Spleen (tissue), 11 donors: ENCODE data around the gene DUSP22. TPM values are rescaled to one million over a fixed set of nuclear protein-coding genes. Genes with fewer than 3 reads are reported as not detected.

Experiments used
- DNase-seq: peaks from one replicate; pipeline ENCODE4 v3.0.0-alpha.2; 2020
- H3K27ac ChIP-seq, 8 donors: fragments of 200-600 bp; sonication (generic) in 7 of 8; 1 replicate in 4 of 8; 2 replicates in 4 of 8; pipeline versions ENCODE4 v1.5.0 to v1.8.0; 2016 to 2021; ENCODE audit warnings: inconsistent platforms in 4 of 8, mild to moderate bottlenecking in 4 of 8, moderate library complexity in 1 of 8
- H3K27me3 ChIP-seq, 7 donors: fragments of 200-600 bp; sonication (generic) in 6 of 7; replicated peaks in 1 of 7; 1 replicate in 4 of 7; 2 replicates in 3 of 7; pipeline versions ENCODE4 v1.5.0 to v1.8.0; 2016 to 2021; ENCODE audit warnings: inconsistent platforms in 3 of 7, mild to moderate bottlenecking in 1 of 7
- H3K36me3 ChIP-seq, 6 donors: fragments of 200-600 bp; sonication (generic) in 5 of 6; 1 replicate in 4 of 6; 2 replicates in 2 of 6; pipeline versions ENCODE4 v1.5.0 to v1.8.0; 2016 to 2021; ENCODE audit warnings: inconsistent platforms in 2 of 6
- H3K4me1 ChIP-seq, 6 donors: fragments of 200-600 bp; sonication (generic) in 5 of 6; 1 replicate in 3 of 6; 2 replicates in 3 of 6; pipeline versions ENCODE4 v1.5.0 to v1.8.0; 2016 to 2021; ENCODE audit warnings: inconsistent platforms in 3 of 6
- H3K4me3 ChIP-seq, 8 donors: fragments of 200-600 bp; sonication (generic) in 7 of 8; 1 replicate in 4 of 8; 2 replicates in 4 of 8; pipeline versions ENCODE4 v1.5.0 to v1.8.0; 2016 to 2021; ENCODE audit warnings: inconsistent platforms in 4 of 8, mild to moderate bottlenecking in 4 of 8, moderate library complexity in 2 of 8
- H3K9me3 ChIP-seq, 8 donors: fragments of 200-600 bp; sonication (generic) in 7 of 8; 1 replicate in 4 of 8; 2 replicates in 4 of 8; pipeline versions ENCODE4 v1.5.0 to v1.8.0; 2016 to 2021; ENCODE audit warnings: inconsistent platforms in 4 of 8
- POLR2A ChIP-seq, 3 donors: fragments of 450-650 bp; IDR thresholded peaks; one replicate each; pipeline ENCODE4 v1.5.1; 2017; ENCODE audit warnings: antibody characterized with exemption in 3 of 3, mild to moderate bottlenecking in 1 of 3
- POLR2AphosphoS5 ChIP-seq, 3 donors: sonication (generic); formaldehyde crosslinking; IDR thresholded peaks; one replicate each; pipeline ENCODE4 v1.5.1; 2017; ENCODE audit warnings: antibody characterized with exemption in 3 of 3
- WGBS, 5 donors: extraction: QIAGEN DNeasy Blood & Tissue Kit in 3 of 5; methylation state at CpG; one replicate each; pipeline versions ENCODE4 v1.1.5 to v1.1.7; 2013 to 2018; 5-methylcytosine and 5-hydroxymethylcytosine counted together
- intact Hi-C: fragments of 100-400 bp; cut with DNase I; formaldehyde crosslinking; loops from one replicate; pipeline ENCODE4 v1.15.0; 2023; ENCODE audit warnings: low total_unique reads
- polyA plus RNA-seq, 3 donors: library from polyadenylated mRNA; stranded (reverse); fragments of 200-250 nt; gene quantifications; one replicate each; pipeline ENCODE4 v1.2.1, GENCODE V29; 2013
- total RNA-seq, 7 donors: library from RNA; depleted of rRNA in 3 of 7; stranded (reverse); fragments of >200 nt in 3 of 7; fragmentation: NEBNext Ultra II Directional in 4 of 7; extraction: Animal tissue kit (Norgen Biotek cat#: 25700) in 4 of 7; gene quantifications; one replicate each; pipeline versions ENCODE4 v1.1.0 to v1.2.1, GENCODE V29; 2016 to 2021
- TF ChIP-seq, protein P1 (sequence below), 11 experiments: fragments of 200-600 bp in 7 of 11; fragments of 450-650 bp in 4 of 11; sonication (generic) in 4 of 11; IDR thresholded peaks in 8 of 11; conservative IDR thresholded peaks in 3 of 11; 1 replicate in 7 of 11; 2 replicates in 4 of 11; pipeline versions ENCODE4 v1.4.0 to v1.8.0; 2016 to 2021; ENCODE audit warnings: antibody characterized with exemption in 11 of 11, inconsistent platforms in 4 of 11, mild to moderate bottlenecking in 1 of 11
- donor health status: healthy with polysubstance abuse.
- donor health status: DM: no; HTN: no; CAD: no; lungs with moderate emphysema.
- donor health status: DM: no; HTN: no; CAD: no.
- donor health status: Bipolar disorder and iron deficiency.
- donor health status: healthy.
- donor health status: DM: no; HTN: no; CAD: no.
- donor health status: DM: yes; HTN: yes; CAD: no.

The DUSP22 gene
- total and polyA plus RNA-seq, 10 donors = 41.2 to 120 (median 69.4) TPM

DNA sequence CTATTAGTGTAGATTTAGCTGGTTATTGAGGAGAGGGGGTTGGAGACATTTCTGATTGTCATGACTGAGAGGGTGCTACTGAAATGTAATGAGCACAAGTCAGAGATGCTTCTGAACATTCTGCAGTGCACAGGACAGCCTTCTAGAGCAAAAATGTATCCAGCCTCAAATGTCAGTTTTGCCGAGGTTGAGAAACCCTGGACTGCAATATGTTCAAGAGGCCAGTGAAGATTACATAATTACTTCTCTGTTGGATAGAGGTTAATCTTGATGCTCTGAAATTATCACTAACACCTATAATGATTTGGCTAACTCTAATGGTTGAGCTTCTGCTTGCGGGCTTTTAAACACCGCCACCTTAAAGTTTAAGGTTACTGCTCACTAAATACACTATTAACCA, 3.4 kb upstream of the DUSP22 start:
- H3K27me3 ChIP-seq = no peaks in the 10 kb centered on the region
- H3K4me1 ChIP-seq = peaks cover 21 to 83% (median 51%) of the 10 kb centered on the region in 6 donors
- WGBS, 5 donors = 69 to 83% (median 81%) methylated on average over 3 of the region's 3 CpGs
- no peak for DNase-seq
- H3K36me3 ChIP-seq = no peaks in the 10 kb centered on the region
- intact Hi-C loops = no loop called here
- H3K27ac ChIP-seq = peak overlapping the region in 4 of 8 donors; percentile 1 to 98 (median 12)
- no peak overlapping the region for H3K4me3 ChIP-seq
- TF ChIP-seq POLR2AphosphoS5 (IDR thresholded peaks at IDR 0.05) = no peak
- TF ChIP-seq, protein P1, sequence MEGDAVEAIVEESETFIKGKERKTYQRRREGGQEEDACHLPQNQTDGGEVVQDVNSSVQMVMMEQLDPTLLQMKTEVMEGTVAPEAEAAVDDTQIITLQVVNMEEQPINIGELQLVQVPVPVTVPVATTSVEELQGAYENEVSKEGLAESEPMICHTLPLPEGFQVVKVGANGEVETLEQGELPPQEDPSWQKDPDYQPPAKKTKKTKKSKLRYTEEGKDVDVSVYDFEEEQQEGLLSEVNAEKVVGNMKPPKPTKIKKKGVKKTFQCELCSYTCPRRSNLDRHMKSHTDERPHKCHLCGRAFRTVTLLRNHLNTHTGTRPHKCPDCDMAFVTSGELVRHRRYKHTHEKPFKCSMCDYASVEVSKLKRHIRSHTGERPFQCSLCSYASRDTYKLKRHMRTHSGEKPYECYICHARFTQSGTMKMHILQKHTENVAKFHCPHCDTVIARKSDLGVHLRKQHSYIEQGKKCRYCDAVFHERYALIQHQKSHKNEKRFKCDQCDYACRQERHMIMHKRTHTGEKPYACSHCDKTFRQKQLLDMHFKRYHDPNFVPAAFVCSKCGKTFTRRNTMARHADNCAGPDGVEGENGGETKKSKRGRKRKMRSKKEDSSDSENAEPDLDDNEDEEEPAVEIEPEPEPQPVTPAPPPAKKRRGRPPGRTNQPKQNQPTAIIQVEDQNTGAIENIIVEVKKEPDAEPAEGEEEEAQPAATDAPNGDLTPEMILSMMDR (IDR thresholded peaks at IDR 0.05 in 8 of 11, conservative IDR thresholded peaks at IDR 0.05 in 3 of 11) = no peak
- TF ChIP-seq POLR2A (IDR thresholded peaks at IDR 0.05) = no peak
- H3K9me3 ChIP-seq = no peaks in the 10 kb centered on the region

DNA sequence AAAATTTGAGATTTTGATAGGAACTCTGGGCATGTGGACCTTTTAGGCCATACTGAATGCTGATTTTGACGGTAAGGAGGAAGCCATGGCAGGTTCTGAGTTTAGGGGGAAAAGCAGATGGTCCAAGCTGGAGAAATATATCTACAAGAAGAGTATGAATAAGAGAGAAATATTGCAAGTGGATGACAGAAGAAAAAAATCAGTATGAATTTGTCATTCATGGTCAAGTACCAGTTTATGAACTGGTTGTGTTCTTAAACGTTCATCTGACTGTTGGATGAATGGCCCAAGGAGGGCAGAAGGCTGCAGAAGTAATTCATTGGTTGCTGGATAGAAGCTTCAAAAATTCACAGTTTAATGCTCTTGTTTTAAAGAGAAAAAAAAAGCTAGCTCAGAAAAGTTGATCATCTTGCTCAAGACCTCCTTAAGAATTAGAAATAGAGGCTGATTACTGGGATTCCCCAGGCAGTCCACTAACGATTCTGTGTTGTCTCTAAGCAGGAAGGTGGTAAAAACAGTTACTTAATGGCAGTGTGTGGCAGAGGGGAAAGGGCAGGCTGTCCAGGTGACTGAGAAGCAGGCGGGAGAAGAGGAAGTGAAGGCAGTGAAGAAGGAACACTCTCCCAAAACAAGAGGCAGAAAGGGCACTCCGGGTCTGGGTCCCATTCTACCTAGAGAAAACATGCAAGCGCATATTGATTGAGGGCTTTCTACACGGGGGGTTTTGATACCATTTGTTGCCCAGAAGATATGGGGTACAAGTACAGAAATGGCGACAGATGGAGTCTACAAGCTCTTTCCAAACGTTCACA, 2.0 kb upstream of the DUSP22 start:
- Histone ChIP-seq H3K27me3 (no peaks in the 10 kb centered on the region), H3K4me1 (peaks cover 27 to 88% (median 65%) of the 10 kb centered on the region in 6 donors), H3K36me3 (no peaks in the 10 kb centered on the region), H3K9me3 (no peaks in the 10 kb centered on the region), H3K4me3 (no peak overlapping the region), H3K27ac (peak overlapping the region in 6 of 8 donors; percentile 91 to 98 (median 98))
- intact Hi-C loops = no loop called here
- TF ChIP-seq POLR2AphosphoS5 (IDR thresholded peaks at IDR 0.05) (peak in 1 of 3 donors; percentile 49), POLR2A (IDR thresholded peaks at IDR 0.05) (no peak)
- peak; percentile 66 for DNase-seq
- 58 to 67% (median 62%) methylated on average over 9 of the region's 9 CpGs for WGBS, 5 donors

GRCh38 chr6:291204-291696, 1.0 kb upstream of the DUSP22 start:
- no peaks in the 10 kb centered on the region for H3K9me3 ChIP-seq
- H3K4me3 ChIP-seq = peak overlapping the region; percentile 43 to 74 (median 56)
- 44 to 53% (median 48%) methylated on average over 8 of the region's 8 CpGs for WGBS, 5 donors
- intact Hi-C loops = no loop called here
- peaks cover 36 to 88% (median 74%) of the 10 kb centered on the region in 6 donors for H3K4me1 ChIP-seq
- H3K27ac ChIP-seq = peak overlapping the region; percentile 91 to 98 (median 97)
- TF ChIP-seq POLR2A (IDR thresholded peaks at IDR 0.05) = no peak
- TF ChIP-seq POLR2AphosphoS5 (IDR thresholded peaks at IDR 0.05) = no peak
- TF ChIP-seq, protein P1 (IDR thresholded peaks at IDR 0.05 in 8 of 11, conservative IDR thresholded peaks at IDR 0.05 in 3 of 11) = no peak
- no peaks in the 10 kb centered on the region for H3K36me3 ChIP-seq
- H3K27me3 ChIP-seq = no peaks in the 10 kb centered on the region
- peak; percentile 74 for DNase-seq

DNA sequence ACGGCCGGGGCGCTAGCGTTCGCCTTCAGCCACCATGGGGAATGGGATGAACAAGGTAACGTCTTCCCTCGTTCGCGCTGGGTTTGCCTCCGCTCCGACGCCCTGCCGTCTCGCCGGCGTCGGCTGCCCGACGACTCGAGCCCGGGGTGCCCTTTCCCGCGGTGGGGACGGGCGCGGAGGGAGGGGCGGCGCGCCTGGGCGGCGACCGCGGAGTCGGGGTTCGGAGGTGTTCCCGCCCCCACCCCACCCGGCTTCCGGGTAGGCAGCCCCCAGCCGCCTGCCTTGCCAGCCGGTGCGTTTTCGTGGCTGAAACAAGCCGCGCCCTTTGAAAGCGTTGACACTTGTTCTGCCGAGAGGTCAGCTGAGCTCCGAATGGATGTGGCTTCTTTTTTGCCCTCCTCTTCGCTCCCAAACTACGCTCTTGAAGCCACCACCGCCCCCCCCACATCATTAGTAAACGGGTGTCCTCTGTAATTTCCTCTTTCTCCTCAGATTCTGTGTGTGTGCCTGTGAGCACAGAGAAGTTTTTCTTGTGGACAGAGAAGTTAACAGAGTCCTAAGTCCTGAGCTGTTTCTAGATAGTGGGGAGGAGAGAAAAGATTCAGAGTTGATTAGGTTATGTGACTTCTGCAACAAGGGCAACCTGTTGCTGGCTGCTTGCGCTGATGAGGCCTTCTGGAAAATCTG, 362 bp downstream of the DUSP22 start:
- DNase-seq = peak; percentile 98
- TF ChIP-seq, protein P1 (IDR thresholded peaks at IDR 0.05 in 8 of 11, conservative IDR thresholded peaks at IDR 0.05 in 3 of 11) = no peak
- TF ChIP-seq POLR2AphosphoS5 (IDR thresholded peaks at IDR 0.05) (peak; percentile 91 to 93 (median 93)), POLR2A (IDR thresholded peaks at IDR 0.05) (peak in 2 of 3 donors; percentile 27 to 66)
- 22 to 43% (median 32%) methylated on average over 24 to 52 of the region's 52 CpGs for WGBS, 5 donors
- no peaks in the 10 kb centered on the region for H3K27me3 ChIP-seq
- peaks cover 44 to 89% (median 82%) of the 10 kb centered on the region in 6 donors for H3K4me1 ChIP-seq
- H3K36me3 ChIP-seq = no peaks in the 10 kb centered on the region
- intact Hi-C loops = no loop called here
- no peaks in the 10 kb centered on the region for H3K9me3 ChIP-seq
- H3K27ac ChIP-seq = peak overlapping the region; percentile 91 to 98 (median 97)
- H3K4me3 ChIP-seq = peak overlapping the region; percentile 43 to 74 (median 56)
